ENCODE data around the gene RNF114. TPM values are rescaled to one million over a fixed set of nuclear protein-coding genes. Genes with fewer than 3 reads are reported as not detected.

The RNF114 gene
- total RNA-seq, 3 donors from 2014 or later = 81.3 to 89.0 (median 88.2) TPM

- DNase-seq (no peak), ATAC-seq (peak; percentile 15)
- H3K4me1 ChIP-seq (ENCODE audit: low read depth) = peaks cover 11% of the 10 kb centered on the region
- H3K4me3 ChIP-seq = no peak overlapping the region
- no peaks in the 10 kb centered on the region for H3K36me3 ChIP-seq (ENCODE audit: low read depth)
- TF ChIP-seq CTCF (IDR thresholded peaks at IDR 0.05) = no peak
- no peaks in the 10 kb centered on the region for H3K9me3 ChIP-seq
- intact Hi-C loops (cut with DNase I, micrococcal nuclease) = no loop called here
These were observed 46.9 kb upstream of the RNF114 start for GRCh38 chr20:49889001-49889934.

GRCh38 chr20:49889935-49890333 is 46.3 kb upstream of the RNF114 start:
- H3K9me3 ChIP-seq = no peaks in the 10 kb centered on the region
- H3K4me3 ChIP-seq = no peak overlapping the region
- peaks cover 11% of the 10 kb centered on the region for H3K4me1 ChIP-seq (ENCODE audit: low read depth)
- intact Hi-C loops (cut with DNase I, micrococcal nuclease) = no loop called here
- no peaks in the 10 kb centered on the region for H3K36me3 ChIP-seq (ENCODE audit: low read depth)
- no peak for TF ChIP-seq CTCF (IDR thresholded peaks at IDR 0.05)
- ATAC-seq = no peak
- no peak for DNase-seq

- no peaks in the 10 kb centered on the region for H3K36me3 ChIP-seq (ENCODE audit: low read depth)
- intact Hi-C loops (cut with DNase I, micrococcal nuclease) = no loop called here
- DNase-seq = no peak
- no peak overlapping the region for H3K4me3 ChIP-seq
- no peak for TF ChIP-seq CTCF (IDR thresholded peaks at IDR 0.05)
- no peaks in the 10 kb centered on the region for H3K9me3 ChIP-seq
- ATAC-seq = no peak
- H3K4me1 ChIP-seq (ENCODE audit: low read depth) = peaks cover 11% of the 10 kb centered on the region
These were observed 45.5 kb upstream of the RNF114 start for GRCh38 chr20:49890471-49891361.

DNA sequence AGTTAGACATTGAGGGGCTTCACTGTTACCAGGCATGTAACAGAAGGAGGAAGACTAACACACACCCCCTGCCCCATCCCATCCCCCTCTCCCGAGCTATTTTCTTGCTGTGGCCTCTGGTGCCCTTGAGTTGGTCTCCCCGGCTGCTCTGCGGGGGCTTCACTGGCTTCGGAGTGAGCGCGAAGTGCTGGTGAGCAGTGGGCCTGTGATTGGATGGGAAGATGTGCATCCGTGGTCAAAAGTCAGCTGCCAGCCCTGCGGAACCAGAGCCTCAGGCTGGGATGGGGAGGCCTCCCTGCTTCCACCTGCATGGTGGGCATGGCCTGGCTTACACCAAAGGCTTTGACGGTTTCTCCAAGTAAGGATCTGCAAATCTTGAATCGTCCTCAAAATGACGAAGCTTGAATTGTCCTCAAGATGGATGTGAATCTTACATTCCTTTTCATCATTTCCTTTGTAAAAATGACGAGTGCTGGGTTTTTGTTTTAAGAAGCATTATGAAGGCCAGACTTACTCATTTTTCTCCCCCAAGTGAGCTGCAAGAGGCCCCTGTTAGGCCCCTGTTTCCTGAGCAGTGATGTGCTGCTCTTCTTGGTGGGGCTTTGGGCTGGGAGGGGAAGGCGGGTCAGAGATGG is 44.6 kb upstream of the RNF114 start:
- no peak for TF ChIP-seq CTCF (IDR thresholded peaks at IDR 0.05)
- no peaks in the 10 kb centered on the region for H3K9me3 ChIP-seq
- H3K4me3 ChIP-seq = no peak overlapping the region
- H3K4me1 ChIP-seq (ENCODE audit: low read depth) = peaks cover 11% of the 10 kb centered on the region
- intact Hi-C loops (cut with DNase I, micrococcal nuclease) = no loop called here
- no peaks in the 10 kb centered on the region for H3K36me3 ChIP-seq (ENCODE audit: low read depth)
- DNase-seq (no peak), ATAC-seq (no peak)

- no peak overlapping the region for H3K4me3 ChIP-seq
- ATAC-seq (peak; percentile 19), DNase-seq (no peak)
- no peaks in the 10 kb centered on the region for H3K36me3 ChIP-seq (ENCODE audit: low read depth)
- peaks cover 11% of the 10 kb centered on the region for H3K4me1 ChIP-seq (ENCODE audit: low read depth)
- TF ChIP-seq CTCF (IDR thresholded peaks at IDR 0.05) = no peak
- intact Hi-C loops (cut with DNase I, micrococcal nuclease) = no loop called here
- H3K9me3 ChIP-seq = no peaks in the 10 kb centered on the region
These were observed 43.9 kb upstream of the RNF114 start for GRCh38 chr20:49892260-49892659.
